HG03442 (cell line): ENCODE measurements around the gene GNG2.

ENCODE experiments used
- ATAC-seq: cut with Tn5 transposase; IDR thresholded peaks from one replicate; pipeline ENCODE4 v1.9.1; 2021; ENCODE audit warnings: mild to moderate bottlenecking, moderate library complexity; ENCODE audit not compliant: unreplicated experiment

GNG2 gene

DNA sequence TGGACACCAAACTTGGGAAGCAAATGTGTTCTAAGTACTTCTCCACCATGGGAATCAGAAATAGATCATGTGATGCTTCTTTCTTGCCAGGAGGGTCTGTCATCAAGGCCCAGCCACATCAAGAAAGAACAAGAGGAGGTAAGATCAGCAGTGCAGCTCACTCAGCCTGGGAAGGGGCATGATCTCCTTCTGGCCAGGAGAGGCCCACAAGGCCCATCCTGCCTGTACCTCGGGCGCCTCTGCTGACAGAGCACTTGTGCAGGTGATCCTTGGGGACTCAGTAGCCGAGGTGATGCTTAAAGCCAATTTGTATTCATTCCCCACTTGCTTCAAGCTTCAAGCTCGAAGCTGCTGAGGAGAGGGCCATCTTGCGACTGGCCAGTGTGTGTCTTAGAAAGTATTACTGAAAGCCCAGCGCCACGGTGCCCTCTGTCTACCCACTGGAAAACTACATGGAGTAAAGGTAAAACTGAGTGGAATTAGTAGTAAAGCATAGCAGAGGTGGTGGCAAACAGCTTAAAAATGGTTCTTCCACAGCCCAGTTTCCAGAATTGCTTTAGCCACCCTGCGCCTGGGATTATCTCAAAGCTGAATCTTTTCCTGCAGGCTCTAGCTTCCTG, 155.1 kb downstream of the GNG2 start:
- ATAC-seq = no peak

DNA sequence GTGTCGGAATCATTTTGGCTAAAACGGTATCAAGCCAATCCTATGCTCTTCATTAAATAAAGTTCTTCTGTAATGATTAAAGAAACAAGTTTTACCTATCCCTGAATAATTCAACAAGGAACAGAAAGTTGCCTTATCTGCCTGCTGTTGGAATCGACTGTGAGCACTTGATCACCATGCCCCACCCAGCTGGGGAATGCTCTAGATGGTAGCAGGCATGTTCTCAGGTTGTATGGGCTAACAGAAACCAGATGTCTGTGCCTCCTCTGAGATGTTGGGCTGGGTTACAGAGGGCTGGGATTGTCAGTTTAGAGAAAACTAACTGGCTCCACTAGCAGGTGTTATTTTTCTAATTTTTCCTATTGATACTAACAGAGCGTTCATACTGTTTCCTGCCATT, 157.8 kb downstream of the GNG2 start:
- ATAC-seq = no peak

DNA sequence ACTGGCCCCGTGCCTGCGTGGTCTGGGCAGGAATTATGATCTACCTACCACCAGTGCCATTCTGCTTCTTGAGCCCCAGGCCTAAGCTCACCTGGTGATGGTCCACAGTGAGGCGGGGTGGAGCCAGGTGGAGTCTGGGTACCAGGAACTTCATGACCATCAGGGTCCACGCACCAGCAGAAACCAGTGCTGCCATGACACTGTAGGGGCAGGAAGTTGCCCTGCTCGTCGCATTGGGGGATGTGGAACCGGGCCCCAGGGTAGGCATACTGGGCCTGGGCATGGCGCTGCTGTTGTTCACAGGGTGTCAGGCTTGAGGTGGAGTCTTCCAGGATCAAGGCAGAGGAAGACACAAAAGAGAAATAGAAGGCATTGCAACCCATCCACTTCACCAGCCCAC, 158.6 kb downstream of the GNG2 start:
- ATAC-seq = no peak
